Limb (tissue), 2 donors: Measurements from ENCODE around the gene SLC13A2.
"Not testable (repeated sequence)": the region's sequence is repeated elsewhere in the genome, so short reads cannot be mapped to it uniquely, and the experiment has no call there.

ENCODE experiments used
- DNase-seq, 2 donors: peaks; one replicate each; pipeline ENCODE4 v3.0.0-alpha.2; 2016; ENCODE audit errors: extremely low spot score in 2 of 2

The SLC13A2 gene

GRCh38 chr17:28473542-28473941 lies at the start of gene SLC13A2:
Gene SLC13A2 (plus strand): TSS chr17:28473644. CDS start chr17:28473713, 69 bp downstream.
- peak in 1 of 2 donors; percentile 14 for DNase-seq

GRCh38 chr17:28425206-28425605 lies 48.2 kb upstream of the SLC13A2 start:
- no peak for DNase-seq

- DNase-seq = no peak
Measured at GRCh38 chr17:28426081-28426519, 47.3 kb upstream of the SLC13A2 start.

GRCh38 chr17:28427371-28427770 lies 46.1 kb upstream of the SLC13A2 start:
- DNase-seq = no peak

- DNase-seq = not testable (repeated sequence)
Measured at GRCh38 chr17:28427982-28428381, 45.5 kb upstream of the SLC13A2 start.

- DNase-seq = no peak
Measured at GRCh38 chr17:28433721-28434120, 39.7 kb upstream of the SLC13A2 start.

- not testable (repeated sequence) for DNase-seq
Measured at GRCh38 chr17:28434326-28434725, 39.1 kb upstream of the SLC13A2 start.

GRCh38 chr17:28443901-28444638 lies 29.4 kb upstream of the SLC13A2 start:
- no peak for DNase-seq

GRCh38 chr17:28446716-28447395 lies 26.6 kb upstream of the SLC13A2 start:
- no peak for DNase-seq

- DNase-seq = no peak
Measured at GRCh38 chr17:28447396-28447760, 26.1 kb upstream of the SLC13A2 start.

GRCh38 chr17:28449859-28450258 lies 23.6 kb upstream of the SLC13A2 start:
- DNase-seq = no peak

- no peak for DNase-seq
Measured at GRCh38 chr17:28457890-28458289, 15.6 kb upstream of the SLC13A2 start.

GRCh38 chr17:28458881-28459280 lies 14.6 kb upstream of the SLC13A2 start:
- not testable (repeated sequence) for DNase-seq

GRCh38 chr17:28460901-28461300 lies 12.5 kb upstream of the SLC13A2 start:
- no peak for DNase-seq

GRCh38 chr17:28466001-28466400 lies 7.4 kb upstream of the SLC13A2 start:
- no peak for DNase-seq

- no peak for DNase-seq
Measured at GRCh38 chr17:28466521-28467048, 6.9 kb upstream of the SLC13A2 start.

GRCh38 chr17:28467456-28468025 lies 5.9 kb upstream of the SLC13A2 start:
- no peak for DNase-seq

- DNase-seq = not testable (repeated sequence)
Measured at GRCh38 chr17:28468033-28468735, 5.3 kb upstream of the SLC13A2 start.

GRCh38 chr17:28468781-28469180 lies 4.7 kb upstream of the SLC13A2 start:
- DNase-seq = no peak

- no peak for DNase-seq
Measured at GRCh38 chr17:28469376-28469775, 4.1 kb upstream of the SLC13A2 start.

- DNase-seq = no peak
Measured at GRCh38 chr17:28470266-28470913, 3.1 kb upstream of the SLC13A2 start.
